ENCODE measurements around the gene MFF.
"Not testable (repeated sequence)": the region's sequence is repeated elsewhere in the genome, so short reads cannot be mapped to it uniquely, and the experiment has no call there.

The MFF gene

DNA sequence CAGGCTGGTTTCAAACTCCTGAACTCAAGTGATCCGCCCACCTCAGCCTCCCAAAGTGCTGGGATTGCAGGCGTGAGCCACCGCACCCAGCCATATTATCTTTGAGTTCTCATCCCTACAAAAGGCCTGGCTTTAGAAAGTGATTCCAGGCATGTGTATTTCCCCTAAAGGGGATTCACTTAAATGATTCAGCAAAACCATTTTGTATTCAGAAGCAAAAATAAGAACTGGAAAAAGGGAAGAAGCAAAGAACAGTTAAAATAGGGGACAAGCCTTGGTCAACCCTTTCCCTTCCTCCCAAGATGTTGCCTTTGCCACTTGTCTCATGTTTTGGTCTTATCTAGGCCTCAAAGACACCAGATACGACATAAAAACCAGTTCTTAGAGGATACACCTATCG is 43.5 kb downstream of the MFF start:
- DNase-seq = no peak
- in situ Hi-C loops (cut with HindIII; ENCODE audit: low pct_ligation_motif_present, low pct_unique_long_range_greater_than_20kb, low sequenced_read_pairs) = no loop called here

DNA sequence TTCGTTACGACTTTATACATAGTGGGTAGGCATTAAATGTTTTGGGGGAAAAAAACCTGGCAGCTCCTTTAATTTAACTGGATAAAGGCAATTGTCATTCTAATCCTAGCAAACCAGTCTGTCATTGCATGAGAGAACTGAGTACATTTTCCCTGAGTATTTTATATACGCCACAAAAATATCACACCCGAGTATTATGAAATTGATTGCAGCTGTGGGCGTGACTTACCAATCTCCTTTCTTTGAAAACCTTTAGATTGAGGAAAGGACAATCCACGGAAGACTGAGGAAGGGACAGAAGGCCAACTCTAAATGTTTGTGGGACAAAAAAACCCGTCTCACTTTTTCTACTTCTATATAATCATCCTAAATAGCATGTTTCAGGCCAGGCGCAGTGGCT is 45.0 kb downstream of the MFF start:
- DNase-seq = no peak
- in situ Hi-C loops (cut with HindIII; ENCODE audit: low pct_ligation_motif_present, low pct_unique_long_range_greater_than_20kb, low sequenced_read_pairs) = no loop called here

DNA sequence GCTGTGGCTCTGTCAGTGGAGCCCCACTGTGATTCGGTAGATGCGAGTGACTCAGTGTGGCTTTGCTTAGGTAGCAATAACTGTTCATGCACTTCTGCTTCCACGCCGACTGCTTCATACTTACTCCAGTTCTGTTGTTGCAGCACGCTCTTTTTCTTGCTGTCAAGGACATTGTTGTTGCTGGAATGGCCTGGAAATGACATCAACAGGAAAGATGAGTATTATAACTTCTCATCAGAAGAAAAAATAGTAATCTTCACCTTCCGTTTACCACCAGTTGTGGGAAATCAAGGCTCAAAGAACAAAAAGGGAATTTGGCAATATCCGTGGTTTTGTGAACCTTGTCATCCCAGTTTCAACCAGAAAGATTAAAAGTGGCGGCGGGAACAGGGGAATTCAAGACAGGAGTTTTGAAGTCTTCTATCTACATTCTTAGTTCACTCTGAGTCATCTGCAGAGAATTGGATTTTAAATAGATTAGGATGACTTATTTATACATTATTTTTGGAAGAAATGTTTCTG is 45.8 kb downstream of the MFF start:
- no peak for DNase-seq
- in situ Hi-C loops (cut with HindIII; ENCODE audit: low pct_ligation_motif_present, low pct_unique_long_range_greater_than_20kb, low sequenced_read_pairs) = no loop called here

DNA sequence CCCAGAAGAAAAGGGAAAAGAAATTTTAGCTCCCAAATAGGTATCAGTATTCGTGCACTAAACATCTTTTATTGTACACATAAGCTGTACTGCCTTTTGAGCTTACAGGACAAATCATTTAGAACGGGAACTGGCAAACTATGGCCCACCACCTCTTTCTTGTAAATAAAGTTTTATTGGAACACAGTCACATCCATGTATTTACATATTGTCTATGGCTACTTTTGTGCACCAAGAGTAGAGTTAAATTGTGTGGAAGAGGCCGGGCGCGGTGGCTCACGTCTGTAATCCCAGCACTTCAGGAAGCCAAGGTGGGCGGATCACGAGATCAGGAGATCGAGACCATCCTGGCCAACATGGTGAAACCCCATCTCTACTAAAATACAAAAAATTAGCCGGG is 48.3 kb downstream of the MFF start:
- no peak for DNase-seq
- in situ Hi-C loops (cut with HindIII; ENCODE audit: low pct_ligation_motif_present, low pct_unique_long_range_greater_than_20kb, low sequenced_read_pairs) = no loop called here

DNA sequence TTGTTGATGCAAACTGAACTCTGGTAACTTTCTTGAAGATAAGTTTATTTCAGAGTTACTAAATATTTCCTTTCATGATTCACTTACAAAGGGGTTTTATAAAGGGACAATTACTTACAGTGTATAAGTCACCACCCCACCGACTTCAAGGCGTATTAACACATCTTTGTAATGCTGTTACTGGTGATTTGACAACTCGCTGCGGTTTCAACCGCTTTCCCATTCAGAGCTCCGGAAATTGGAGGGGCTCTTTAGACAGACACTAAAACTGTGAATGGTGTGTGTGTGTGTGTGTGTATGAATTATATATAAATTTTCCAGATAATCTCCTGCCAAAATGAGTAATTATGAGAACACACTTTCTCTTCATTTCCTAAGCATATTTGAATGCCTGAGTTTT is 49.1 kb downstream of the MFF start:
- no peak for DNase-seq
- in situ Hi-C loops (cut with HindIII; ENCODE audit: low pct_ligation_motif_present, low pct_unique_long_range_greater_than_20kb, low sequenced_read_pairs) = no loop called here

DNA sequence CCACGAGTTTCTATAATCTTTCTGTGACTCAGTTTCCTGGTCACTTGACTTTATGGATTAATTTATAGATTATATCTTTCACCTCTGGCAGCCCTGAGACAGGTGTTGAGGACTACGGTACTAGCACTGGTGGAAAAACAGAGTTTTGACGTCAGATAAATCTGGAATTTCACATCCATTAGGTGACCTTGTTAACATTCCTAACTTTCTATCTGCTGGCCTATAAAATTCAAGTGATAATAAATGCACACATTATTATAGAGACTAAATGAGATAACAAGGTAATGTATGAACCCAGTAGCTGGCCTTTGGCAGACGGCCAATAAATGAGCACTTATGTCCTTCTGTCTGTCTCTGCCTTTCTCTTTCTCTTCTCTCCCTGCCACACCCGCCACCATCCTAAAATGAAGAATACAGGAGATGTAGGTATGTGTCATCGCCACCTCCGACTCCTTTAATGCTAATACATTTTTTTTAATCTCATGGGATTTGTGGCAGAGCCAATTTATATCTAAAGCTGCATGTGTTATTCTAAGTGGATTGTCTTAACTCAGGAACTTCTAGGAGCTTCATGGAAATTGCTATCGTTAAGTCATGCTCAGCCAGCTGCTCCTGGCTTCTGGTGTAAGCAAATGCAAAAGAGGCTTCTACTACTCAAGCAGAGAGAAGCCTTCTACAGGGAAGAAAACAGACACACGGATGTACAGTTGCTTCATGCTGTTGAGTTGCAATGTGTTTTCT is 51.8 kb downstream of the MFF start:
- in situ Hi-C loops (cut with HindIII; ENCODE audit: low pct_ligation_motif_present, low pct_unique_long_range_greater_than_20kb, low sequenced_read_pairs) = no loop called here
- no peak for DNase-seq

DNA sequence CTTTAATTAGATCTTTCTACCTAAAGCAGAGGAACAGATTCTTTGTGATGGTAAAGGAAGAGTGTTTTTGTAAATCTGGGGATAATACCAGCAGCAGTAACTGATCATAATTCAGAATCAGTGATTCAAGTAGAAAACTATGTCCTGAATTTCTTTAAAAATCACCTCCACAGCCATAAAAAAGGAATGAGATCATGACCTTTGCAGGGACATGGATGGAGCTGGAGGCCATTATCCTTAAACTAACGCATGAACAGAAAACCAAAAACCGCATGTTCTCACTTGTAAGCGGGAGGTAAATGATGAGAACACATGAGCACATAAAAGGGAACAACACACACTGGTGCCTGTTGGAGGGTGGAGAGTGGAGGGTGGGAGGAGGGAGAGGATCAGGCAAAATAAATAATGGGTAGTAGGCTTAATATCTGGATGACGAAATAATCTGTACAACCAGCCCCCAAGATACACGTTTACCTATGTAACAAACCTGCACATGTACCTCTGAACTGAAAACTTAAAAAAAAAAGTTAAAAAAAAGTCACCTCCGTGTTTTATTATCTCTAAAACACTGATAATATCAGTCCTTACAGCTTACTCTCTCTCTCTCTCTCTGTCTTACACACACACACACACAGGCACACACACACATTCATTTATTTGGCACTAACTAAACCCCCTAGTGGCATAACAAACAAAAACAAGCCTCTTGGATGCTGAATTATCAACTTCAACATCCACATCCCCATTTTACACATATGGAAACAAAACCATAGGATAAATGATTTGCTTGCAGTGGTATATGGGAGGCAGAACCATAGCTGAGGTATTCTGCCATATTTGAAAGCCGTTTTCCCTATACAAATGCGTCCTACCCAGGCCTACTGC is 52.7 kb downstream of the MFF start:
- no peak for DNase-seq
- in situ Hi-C loops (cut with HindIII; ENCODE audit: low pct_ligation_motif_present, low pct_unique_long_range_greater_than_20kb, low sequenced_read_pairs) = no loop called here

DNA sequence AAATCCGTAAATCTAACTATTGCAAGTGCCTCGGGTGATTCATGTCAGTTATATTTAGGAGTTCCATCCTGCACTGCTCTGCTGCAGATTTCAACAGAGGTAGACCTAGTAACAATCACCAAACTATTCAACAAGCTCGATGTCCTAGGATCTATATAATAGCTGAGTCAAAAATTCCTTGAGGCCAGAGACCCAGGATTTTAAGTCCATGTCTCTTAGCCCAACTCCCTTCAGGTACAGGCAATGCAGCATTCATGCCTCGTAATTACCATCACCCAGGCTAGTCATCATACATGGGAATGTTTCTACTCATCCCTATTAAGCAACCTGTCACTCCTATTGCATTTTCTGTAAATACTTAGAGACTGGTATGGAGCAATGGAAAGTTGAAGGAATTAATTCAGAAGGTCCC is 53.3 kb downstream of the MFF start:
- in situ Hi-C loops (cut with HindIII; ENCODE audit: low pct_ligation_motif_present, low pct_unique_long_range_greater_than_20kb, low sequenced_read_pairs) = no loop called here
- DNase-seq = no peak

DNA sequence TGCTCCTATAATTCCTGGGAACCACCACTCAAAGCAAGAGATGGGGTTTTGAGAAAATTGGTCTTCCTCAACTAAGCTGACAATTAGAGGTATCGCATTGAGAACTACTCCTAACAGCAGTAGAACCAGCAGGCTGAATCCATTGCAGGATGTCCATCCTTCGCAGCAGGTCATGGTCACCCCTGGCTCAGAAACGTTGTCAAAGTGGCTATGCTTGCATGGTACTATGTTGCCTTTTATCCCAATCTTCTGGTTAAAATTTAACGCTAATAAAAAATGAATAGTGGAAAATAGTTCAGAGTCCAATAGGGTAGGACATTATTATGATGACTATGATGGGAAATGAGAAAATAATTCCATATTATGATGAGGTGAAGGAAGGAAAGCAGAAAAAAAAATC is 54.0 kb downstream of the MFF start, which contains the start of gene TM4SF20:
TSS of gene TM4SF20 (minus strand) at position 212 of the 400 bp plus-strand sequence. CDS start at position 174, 38 bp downstream.
- in situ Hi-C loops (cut with HindIII; ENCODE audit: low pct_ligation_motif_present, low pct_unique_long_range_greater_than_20kb, low sequenced_read_pairs) = no loop called here
- DNase-seq = no peak

DNA sequence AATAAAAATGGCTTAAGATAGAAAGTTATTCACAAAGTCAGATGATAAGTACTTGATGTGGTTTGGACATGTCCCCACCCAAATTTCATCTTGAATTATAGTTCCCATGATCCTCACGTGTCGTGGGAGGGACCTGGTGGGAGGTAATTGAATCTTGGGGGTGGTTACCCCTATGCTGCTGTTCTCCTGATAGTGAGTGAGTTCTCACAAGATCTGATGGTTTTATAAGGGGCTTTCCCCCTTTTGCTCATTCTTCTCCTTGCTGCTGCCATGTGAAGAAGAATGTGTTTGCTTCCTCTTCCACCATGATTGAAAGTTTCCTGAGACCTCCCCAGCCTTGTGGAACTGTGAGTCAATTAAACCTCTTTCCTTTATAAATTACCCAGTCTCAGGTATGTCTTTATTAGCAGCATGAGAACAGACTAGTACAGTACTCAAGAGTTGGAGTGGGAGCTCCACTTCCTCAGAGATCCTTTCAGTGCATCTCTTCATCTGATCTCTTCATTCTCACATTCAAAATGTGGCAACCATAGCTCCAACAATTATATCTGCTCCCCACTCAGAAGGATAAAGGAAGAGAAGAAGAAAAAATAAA is 57.3 kb downstream of the MFF start:
- DNase-seq; in situ Hi-C loops (cut with HindIII; ENCODE audit: low pct_ligation_motif_present, low pct_unique_long_range_greater_than_20kb, low sequenced_read_pairs): not testable (repeated sequence)

DNA sequence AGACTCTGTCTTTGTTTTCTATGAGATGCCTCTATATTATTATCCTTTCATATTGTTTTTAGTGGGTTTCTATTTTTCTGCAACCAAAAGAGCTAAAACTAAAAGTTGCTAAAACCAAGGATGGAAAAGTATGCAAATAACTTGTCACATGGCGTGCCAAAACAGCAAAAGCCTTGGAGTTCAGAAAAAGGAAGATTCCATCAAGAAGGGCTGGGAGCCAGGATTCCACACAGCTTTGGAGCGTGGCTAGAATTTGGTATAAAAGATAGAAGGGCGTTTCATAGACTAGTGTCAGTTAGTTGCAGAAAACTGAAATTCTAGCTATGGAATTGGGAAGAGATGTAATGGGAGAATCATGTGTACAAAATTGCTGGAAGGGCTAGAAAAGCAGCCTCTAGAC is 58.6 kb downstream of the MFF start:
- DNase-seq = no peak
- in situ Hi-C loops (cut with HindIII; ENCODE audit: low pct_ligation_motif_present, low pct_unique_long_range_greater_than_20kb, low sequenced_read_pairs) = no loop called here

DNA sequence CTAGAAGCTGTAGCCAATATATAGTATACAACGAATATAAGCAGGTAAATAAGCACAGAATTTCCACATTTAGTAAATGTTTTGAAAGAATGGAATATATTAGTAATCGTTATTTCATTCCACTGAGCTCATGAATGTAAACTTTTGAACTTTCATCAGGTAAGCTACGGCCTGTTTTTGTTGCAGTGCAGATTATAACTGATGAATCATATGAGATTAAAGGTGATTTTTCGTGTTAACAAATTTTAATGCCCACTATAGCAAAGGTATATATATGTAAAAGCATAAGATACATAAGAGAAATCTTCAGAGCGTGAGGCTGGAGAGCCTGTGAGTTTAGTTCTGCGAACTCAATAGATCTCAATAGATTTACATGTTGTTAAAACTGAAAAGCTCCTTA is 61.6 kb downstream of the MFF start:
- in situ Hi-C loops (cut with HindIII; ENCODE audit: low pct_ligation_motif_present, low pct_unique_long_range_greater_than_20kb, low sequenced_read_pairs) = no loop called here
- no peak for DNase-seq

DNA sequence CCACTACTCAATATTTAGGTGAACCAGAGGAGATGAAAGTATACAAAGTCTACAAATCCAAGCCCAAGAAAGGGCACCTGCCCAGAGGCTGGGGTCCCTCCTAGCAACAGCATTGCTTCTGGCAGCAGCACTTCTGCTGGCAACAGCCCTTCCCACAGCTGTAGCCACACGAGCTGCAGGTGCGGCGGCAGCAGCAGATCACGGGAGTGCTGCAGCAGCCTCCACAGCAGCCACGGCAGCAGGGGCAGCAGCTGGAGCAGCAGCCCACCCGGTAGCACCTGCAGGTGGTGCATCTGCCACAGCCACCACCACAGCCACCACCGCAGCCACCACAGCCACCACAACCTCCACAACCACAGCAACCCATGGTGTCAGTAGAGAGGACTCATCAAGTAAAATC is 62.5 kb downstream of the MFF start, which contains the start of gene SCYGR1:
TSS of gene SCYGR1 (minus strand) at position 367 of the 400 bp plus-strand sequence. CDS start at position 367, 0 bp downstream.
- DNase-seq = not testable (repeated sequence)

DNA sequence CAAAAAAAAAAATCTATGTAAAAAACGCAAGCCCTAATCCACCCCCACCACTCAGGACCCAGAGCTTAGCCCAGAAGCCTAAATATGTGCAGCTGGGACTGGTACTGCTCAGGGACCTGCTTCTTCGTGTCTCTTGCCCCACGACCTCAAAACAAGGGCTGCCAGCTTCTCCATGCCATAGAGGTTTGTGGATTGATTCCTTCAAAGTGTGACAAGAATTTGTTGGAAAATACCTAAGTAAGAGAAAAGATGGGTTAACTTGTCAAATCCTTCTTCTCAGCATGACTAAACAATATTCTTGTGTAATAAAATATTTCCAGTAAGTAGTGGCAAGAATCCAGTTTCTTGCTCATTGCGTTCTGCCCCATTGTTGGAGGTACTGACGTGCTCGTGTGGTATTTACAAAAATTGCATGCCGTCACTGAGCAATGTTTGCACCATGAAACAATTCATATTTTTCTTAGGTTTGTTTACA is 63.5 kb downstream of the MFF start:
- DNase-seq = no peak
- in situ Hi-C loops (cut with HindIII; ENCODE audit: low pct_ligation_motif_present, low pct_unique_long_range_greater_than_20kb, low sequenced_read_pairs) = no loop called here

More for the DNA sequence above, 62.5 kb downstream of the MFF start, which contains the start of gene SCYGR1:
- in situ Hi-C loops (cut with HindIII; ENCODE audit: low pct_ligation_motif_present, low pct_unique_long_range_greater_than_20kb, low sequenced_read_pairs) = not testable (repeated sequence)

DNA sequence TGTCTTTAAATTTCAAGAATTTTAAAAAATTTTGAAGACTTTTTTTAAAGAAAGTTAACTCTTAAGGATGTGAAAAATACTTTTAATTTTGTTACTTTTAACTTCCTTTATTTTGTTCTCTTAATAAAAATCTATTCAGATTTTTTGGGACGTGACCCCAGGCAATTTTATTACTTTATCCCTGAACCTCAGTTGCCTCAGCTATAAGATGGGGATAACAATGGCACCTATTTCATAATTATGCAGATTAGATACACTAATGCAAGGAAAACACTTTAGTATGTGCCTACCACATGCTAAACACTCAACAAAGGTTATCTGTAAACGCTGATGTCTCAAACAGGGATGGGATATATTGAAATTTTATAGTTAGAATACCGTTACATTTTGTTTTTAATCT is 64.2 kb downstream of the MFF start:
- DNase-seq = no peak
- in situ Hi-C loops (cut with HindIII; ENCODE audit: low pct_ligation_motif_present, low pct_unique_long_range_greater_than_20kb, low sequenced_read_pairs) = no loop called here

DNA sequence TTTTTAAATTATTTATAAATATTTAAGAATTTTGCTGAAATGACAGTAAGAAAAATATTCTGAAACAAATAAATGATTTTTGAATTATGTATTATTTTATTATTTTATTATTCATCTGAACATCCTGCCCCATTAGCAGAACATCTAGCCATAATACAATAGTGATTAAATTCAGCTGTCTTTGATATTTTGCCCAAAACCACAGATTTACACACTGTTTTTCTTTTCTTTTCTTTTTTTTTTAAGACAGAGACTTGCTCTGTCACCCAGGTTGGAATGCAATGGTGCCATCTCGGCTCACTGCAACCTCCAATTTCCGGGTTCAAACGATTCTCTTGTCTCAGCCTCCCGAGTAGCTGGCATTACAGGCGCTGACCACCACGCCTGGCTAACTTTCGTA is 64.6 kb downstream of the MFF start:
- no peak for DNase-seq
- in situ Hi-C loops (cut with HindIII; ENCODE audit: low pct_ligation_motif_present, low pct_unique_long_range_greater_than_20kb, low sequenced_read_pairs) = no loop called here

DNA sequence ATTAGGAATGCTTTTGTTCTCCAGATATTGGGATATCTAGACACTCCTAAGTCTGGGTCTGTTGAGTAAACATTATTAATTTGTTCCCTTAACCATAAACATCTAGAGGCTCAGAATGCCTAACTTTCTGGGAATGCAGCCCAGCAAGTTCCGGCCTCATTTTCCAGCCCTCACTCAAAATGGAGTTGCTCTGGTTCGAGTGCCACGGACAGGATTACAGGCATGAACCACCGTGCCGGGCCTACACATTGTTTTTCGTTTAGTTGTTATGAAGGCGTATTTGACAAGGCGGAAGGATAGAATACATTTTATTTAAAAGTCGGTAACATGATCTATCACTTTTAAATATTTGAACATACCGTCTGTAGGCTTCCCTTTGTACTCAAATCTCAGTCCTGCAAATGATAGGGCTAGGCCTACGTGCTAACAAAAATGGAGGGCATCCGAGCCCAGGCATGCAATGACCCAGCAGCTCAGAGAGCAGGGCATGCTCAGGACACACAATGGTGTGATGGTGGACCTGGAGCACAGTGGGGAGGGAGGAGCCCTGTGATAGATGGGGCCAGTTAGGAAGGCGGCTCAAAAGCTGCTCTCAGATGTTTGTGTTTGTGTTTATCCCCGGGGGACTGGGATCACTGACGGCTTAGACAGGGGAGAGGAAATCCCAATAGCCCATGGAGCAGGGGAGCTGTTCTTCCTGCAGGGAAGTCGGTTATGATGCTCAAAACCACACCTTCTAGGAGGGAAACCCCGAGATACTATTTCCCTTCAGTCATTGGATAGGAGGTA is 65.6 kb downstream of the MFF start:
- in situ Hi-C loops (cut with HindIII; ENCODE audit: low pct_ligation_motif_present, low pct_unique_long_range_greater_than_20kb, low sequenced_read_pairs) = no loop called here
- DNase-seq = no peak

DNA sequence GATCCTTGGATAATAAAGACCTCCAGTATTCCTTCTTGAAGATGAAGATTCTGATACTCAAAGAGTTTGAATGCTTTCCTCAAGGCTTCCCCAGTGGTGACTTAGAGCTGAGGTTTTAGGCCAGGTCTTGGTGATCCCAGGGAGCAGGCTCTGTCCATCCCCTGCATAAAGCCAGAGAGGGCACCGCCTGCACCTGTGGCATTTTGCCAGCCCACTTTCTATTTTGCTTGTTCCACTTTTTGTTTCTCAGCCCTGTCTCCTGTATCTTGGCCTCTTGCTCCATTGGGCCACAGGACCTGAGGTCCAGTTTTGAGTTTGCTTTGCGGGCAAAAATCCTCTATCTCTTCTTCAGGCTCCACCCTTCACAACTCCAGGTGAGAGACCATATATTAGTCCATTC is 69.3 kb downstream of the MFF start:
- in situ Hi-C loops (cut with HindIII; ENCODE audit: low pct_ligation_motif_present, low pct_unique_long_range_greater_than_20kb, low sequenced_read_pairs) = no loop called here
- DNase-seq = no peak

All from ACHN (cell line).